ENCODE measurements around the gene ARL14EP. TPM values are rescaled to one million over a fixed set of nuclear protein-coding genes. Genes with fewer than 3 reads are reported as not detected.

ARL14EP gene
- total RNA-seq, 1 donor: 12.9 TPM

DNA sequence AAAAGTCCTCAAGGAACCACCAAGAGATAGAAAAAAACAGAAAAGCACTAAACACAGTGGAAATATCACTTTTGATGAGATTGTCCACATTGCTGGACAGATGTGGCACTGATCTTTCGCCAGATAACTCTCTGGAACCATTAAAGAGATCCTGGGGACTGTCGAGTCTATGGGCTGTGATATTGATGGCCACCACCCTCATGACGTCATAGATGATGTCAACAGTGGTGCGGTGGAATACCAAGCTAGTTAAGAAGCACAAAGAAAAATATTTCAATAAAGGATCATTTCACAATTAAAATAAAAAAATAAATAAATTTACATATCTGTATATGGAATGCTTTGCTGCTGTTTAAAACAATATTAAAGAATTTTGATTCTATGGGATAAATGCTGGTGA is 45.5 kb downstream of the ARL14EP start:
- no peak for DNase-seq (ENCODE audit: low read depth in 2 of 3, low spot score in 2 of 3)

DNA sequence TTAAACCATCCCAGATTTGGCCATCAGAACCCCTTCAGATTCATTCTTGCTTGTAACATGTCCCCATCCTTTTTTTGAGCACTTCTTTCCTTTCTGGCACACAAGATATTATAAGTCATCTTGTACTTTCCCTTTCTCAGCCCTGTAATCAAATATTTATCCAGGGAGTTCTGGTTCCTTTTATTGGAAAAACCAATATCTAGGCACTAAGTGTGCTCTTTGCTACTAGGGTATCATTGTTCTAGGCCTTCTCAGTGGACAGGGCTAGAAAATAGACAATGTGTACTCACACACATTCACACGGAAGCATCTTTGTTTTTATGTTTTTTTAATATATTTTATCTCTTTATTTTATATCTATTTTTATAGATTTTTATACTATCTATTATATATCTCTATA is 47.3 kb downstream of the ARL14EP start:
- DNase-seq (ENCODE audit: low read depth in 2 of 3, low spot score in 2 of 3): no peak

DNA sequence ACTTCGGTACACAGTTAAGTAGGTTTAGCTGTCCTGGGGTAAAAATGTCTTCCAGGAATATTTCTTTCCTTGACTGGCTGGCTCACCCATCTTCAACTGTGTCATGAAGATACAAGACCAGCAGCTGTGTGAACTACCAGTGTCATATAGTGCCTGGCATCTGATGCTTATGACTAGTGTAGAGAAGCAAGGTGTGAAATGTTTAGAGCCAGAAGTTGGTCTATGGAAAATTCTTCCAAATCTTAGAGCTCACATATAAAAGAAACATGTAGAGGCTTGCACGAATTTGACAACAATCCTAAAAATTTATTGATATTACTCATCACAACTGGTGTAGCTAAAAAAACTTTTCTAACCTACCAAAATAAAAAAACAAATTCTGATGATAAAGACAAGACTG is 54.4 kb downstream of the ARL14EP start:
- no peak for DNase-seq (ENCODE audit: low read depth in 2 of 3, low spot score in 2 of 3)

DNA sequence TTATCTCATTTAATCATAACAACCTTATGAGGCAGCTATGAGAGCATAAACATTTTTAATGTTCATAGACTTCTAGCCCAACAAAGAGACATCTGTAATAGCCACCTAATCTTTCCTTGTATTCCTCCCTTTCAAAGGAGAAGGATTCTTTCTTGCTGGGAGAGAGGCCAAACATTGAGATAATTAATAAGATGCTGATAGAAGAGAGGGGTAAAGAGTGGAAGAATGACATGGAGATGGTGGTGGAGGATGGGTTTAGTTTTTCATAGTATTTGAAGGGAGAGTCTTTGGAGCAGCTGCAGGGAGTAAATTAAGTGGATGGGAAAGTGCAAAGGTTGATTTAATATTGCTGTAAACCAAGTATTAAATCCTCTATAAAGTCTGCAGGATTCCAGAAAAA is 57.9 kb downstream of the ARL14EP start:
- no peak for DNase-seq (ENCODE audit: low read depth in 2 of 3, low spot score in 2 of 3)

DNA sequence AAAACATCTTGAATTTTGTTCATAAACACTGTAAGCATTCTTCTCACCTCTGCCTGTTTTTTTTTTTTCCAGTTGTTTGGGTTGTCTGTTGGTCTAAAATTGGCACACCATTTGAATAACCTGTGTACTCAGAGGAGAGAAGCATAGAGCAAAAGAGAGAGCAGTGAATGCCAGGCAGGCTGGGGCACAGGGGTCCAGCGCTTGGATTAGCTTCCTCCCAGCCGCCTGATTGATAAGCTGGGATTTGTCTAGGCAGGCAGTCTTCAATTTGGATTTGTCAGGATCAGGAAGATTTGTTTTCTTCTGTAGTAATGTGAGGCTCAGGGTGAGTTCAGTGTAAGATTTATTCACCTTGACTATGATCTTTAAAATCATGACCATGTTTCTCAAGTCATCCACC is 59.0 kb downstream of the ARL14EP start:
- no peak for DNase-seq (ENCODE audit: low read depth in 2 of 3, low spot score in 2 of 3)

Other genes starting within 250 kb of the ARL14EP start
- not detected for gene FSHB, start 92.1 kb upstream of the ARL14EP start, total RNA-seq

All from hematopoietic multipotent progenitor cell (in vitro differentiated cells).